Measurements from ENCODE around the gene EVA1B.

The EVA1B gene

GRCh38 chr1:36323636-36324352 is at the start of gene EVA1B:
Gene EVA1B (minus strand): TSS chr1:36323645. CDS start chr1:36323037, 608 bp downstream.
- DNase-seq: no peak

- no peak for DNase-seq
Measured at GRCh38 chr1:36372617-36373016, 49.2 kb upstream of the EVA1B start.

- DNase-seq: peak; percentile 66
Measured at GRCh38 chr1:36369061-36369861, 45.8 kb upstream of the EVA1B start.

- DNase-seq: no peak
Measured at GRCh38 chr1:36367798-36368197, 44.4 kb upstream of the EVA1B start.

GRCh38 chr1:36367066-36367465 is 43.6 kb upstream of the EVA1B start:
- DNase-seq: no peak

- peak; percentile 62 for DNase-seq
Measured at GRCh38 chr1:36366091-36366661, 42.7 kb upstream of the EVA1B start.

GRCh38 chr1:36365381-36365780 is 41.9 kb upstream of the EVA1B start:
- DNase-seq: peak; percentile 59

- no peak for DNase-seq
Measured at GRCh38 chr1:36359911-36360550, 36.6 kb upstream of the EVA1B start.

GRCh38 chr1:36359383-36359782 is 35.9 kb upstream of the EVA1B start:
- no peak for DNase-seq

- no peak for DNase-seq
Measured at GRCh38 chr1:36358514-36359084, 35.2 kb upstream of the EVA1B start.

- no peak for DNase-seq
Measured at GRCh38 chr1:36355811-36356210, 32.4 kb upstream of the EVA1B start.

GRCh38 chr1:36354486-36354885 is 31.0 kb upstream of the EVA1B start:
- no peak for DNase-seq

- DNase-seq: no peak
Measured at GRCh38 chr1:36352910-36353878, 29.7 kb upstream of the EVA1B start.

GRCh38 chr1:36352125-36352909 is 28.9 kb upstream of the EVA1B start:
- DNase-seq: no peak

- DNase-seq: peak; percentile 7
Measured at GRCh38 chr1:36351227-36351977, 28.0 kb upstream of the EVA1B start.

GRCh38 chr1:36350659-36351226 is 27.3 kb upstream of the EVA1B start:
- no peak for DNase-seq

- no peak for DNase-seq
Measured at GRCh38 chr1:36349839-36350238, 26.4 kb upstream of the EVA1B start.

- no peak for DNase-seq
Measured at GRCh38 chr1:36349241-36349671, 25.8 kb upstream of the EVA1B start.

GRCh38 chr1:36346741-36347370 is 23.4 kb upstream of the EVA1B start:
- no peak for DNase-seq

Measured in midbrain (tissue), 1 donor.